Stimulated activated CD4-positive, alpha-beta T cell treated with anti-CD3 and anti-CD28 coated beads, Interleukin-12 subunit alpha, Interleukin-12 subunit beta, amount 100 ng/mL, for 4 hours (primary cell): Measurements from ENCODE around the gene KCNC1.

Experiments used
- DNase-seq: peaks from one replicate; pipeline ENCODE4 v3.0.0-alpha.2; 2020

KCNC1 gene

DNA sequence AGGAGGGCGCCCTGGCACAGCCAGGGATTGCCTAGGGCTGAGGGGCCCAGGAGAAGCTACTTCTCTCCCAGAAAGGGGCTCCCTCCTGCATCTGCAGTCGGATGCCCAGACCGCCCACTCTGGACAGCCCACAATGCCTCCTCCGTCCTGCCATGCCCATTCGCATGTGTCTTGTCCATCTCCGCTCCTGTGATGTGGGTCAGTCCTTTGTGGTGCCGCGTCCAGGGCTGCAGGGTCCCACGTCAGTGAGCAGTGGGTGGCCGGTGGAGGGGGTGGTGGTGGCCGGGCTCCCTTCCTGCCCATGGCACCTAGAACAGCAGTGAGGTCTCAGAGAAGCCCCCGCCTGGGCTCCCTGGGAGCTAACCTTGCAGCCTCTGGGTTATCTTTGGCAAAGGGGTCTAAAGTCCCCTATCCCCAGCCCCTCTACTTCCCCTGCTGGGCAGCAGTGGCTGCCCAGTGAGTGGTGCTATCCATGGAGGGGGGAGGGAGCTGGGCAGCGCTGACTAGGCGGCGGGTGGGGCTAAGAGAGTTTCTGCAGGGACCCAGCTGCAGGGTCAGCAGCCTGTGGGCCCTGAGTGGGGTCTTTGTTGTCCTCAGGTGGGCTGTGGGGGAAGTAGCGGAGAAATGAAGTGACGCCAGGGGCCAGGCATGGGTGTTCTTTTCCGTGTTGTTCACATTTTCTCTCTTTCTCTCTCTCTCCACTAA lies 41.1 kb downstream of the KCNC1 start:
- DNase-seq, result no peak

DNA sequence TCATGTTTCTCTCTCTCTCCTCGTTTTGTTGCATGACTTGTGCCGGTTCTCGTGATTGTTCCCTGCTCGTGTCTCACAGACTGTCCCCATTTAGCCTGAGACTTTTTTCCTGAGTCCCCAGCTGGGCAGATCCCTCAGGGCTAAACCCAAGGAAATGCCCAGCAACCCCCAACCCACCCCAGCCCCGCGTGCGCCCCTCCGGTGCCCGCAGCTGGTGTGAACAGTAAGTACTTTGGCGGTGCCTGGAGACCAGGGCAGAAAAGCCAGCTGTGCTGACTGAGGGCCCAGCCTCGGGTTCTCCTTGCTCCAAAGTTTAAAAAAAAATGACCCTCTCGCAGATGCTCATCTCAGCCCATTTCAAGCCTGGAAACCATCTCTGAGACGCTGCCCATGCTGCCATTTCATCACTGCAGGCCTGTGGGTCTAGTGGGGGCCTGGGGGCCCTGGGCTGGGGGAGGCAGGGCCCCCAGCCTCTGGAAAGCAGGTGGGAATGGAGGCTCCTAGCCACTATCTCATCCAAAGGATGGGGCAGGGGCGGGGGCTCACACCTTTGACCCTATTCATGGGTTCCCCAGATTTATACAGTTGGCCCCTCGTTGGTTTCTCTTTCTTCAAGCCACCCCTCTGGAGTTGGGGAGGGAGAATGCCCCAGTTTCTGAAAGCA lies 41.8 kb downstream of the KCNC1 start:
- no peak for DNase-seq

DNA sequence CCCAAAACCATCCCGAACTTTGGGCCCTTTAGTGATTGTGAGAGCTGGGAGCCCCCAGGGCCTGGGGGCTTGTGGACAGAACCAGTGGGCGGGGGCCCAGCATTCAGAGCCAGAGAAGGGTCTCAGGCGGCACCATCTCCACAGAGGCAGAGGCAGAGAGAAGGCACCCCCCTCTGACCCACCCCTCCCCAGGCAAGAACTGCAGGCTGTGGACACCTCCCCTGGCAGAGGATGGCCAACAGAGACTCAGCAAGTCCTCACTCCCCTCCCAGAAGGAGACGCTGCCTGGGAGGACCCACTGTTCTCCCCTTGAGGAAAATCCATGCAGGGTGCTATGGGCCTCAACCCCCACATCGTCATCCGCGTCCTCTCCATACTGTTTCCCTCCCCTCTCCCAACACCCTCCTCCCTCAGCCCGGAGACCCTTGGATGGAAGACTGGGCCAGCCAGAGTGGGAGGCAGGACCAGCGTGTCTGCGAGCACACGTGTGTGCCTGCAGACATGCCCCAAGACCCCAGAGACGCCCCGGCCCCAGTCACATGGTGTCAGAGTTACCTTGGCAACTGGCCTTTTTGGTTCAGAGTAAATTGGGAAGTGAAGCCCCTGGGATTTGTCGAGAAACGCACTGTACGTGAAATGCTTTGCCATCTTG lies 42.6 kb downstream of the KCNC1 start:
- DNase-seq, result no peak

GRCh38 chr11:17777738-17778091 lies 43.1 kb downstream of the KCNC1 start:
- DNase-seq, result no peak

- DNase-seq, result no peak
Measured at GRCh38 chr11:17778352-17778751, 43.8 kb downstream of the KCNC1 start.

GRCh38 chr11:17778956-17779860 lies 44.6 kb downstream of the KCNC1 start:
- DNase-seq, result no peak

DNA sequence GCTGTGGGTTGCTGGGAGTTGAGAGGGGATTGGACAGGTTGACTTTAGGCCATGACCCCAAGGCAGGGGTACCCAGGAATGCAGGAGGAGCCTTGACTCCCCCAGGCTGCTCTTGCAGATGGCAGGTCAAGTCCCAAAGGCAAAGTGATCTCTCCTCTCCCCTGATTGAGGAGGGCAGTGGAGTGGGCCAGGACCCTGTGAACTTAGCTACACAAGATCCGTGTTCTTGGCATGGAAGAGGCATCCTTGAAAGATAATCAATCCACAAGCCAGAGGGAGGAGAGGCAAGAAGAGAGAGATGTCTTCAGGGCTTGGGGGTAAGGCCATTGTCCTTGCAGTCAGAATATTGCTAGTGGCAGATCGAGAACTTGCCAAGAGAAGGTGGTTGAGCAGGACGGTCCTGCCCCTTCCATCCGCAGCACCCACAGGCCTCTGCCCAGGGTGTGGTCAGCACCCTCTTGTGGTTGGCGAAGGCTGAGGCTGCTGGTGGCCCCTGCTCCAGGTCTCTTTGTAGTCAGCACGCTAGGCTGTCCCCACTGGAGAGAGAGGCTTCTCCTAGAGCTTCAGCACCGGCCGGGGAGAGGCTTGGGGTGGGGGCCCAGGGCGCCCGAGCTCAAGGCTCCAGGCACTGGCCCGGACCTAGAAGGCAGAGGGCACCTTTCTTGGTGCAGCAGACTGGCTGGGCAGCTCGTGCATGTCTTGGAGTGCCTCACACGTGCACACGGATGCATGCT lies 45.4 kb downstream of the KCNC1 start:
- DNase-seq, result no peak

- no peak for DNase-seq
Measured at GRCh38 chr11:17780668-17781067, 46.1 kb downstream of the KCNC1 start.

DNA sequence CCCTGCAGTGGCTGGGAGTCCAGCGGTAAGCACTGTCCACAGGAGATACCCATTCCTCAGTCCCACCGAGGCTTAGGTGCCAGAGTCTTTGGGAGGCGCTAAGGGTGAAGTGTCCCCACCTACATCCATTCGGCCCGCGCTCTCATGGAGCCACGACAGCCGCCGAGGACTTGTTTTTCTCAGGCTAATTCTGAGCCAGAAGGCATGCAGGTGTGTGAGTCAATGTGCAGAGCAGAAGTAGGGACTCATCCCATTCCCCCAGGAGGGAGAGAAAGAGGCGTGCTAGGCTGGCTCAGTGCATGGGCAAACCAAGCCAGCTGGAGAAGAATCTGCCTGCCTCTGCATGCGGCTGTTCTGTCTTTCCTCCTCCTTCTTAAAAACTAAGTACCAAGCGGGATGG lies 46.6 kb downstream of the KCNC1 start:
- no peak for DNase-seq

DNA sequence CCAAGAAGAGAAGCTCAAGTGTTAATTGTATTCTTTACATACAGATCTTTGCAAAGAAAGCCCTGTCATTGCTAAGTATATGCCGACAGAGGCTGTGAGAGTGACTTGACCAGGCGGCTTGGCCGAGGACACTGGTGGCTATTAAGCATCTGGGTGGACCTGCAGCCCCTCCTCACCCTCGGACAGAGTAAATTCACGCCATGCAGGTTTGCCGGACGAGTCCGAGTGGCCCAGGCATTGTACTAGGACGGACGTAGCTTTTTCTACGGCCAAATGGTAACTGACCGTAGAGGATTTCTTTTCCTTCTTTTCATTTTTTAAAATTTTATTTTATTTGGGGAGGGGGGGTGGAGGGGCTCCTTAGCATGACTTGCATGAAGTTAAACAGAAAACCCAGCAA lies 47.0 kb downstream of the KCNC1 start:
- no peak for DNase-seq

GRCh38 chr11:17782145-17782544 lies 47.6 kb downstream of the KCNC1 start:
- no peak for DNase-seq

GRCh38 chr11:17782603-17783337 lies 48.2 kb downstream of the KCNC1 start:
- DNase-seq, result no peak

- DNase-seq, result no peak
Measured at GRCh38 chr11:17783878-17784277, 49.3 kb downstream of the KCNC1 start.

- DNase-seq, result no peak
Measured at GRCh38 chr11:17786824-17787525, 52.4 kb downstream of the KCNC1 start.

DNA sequence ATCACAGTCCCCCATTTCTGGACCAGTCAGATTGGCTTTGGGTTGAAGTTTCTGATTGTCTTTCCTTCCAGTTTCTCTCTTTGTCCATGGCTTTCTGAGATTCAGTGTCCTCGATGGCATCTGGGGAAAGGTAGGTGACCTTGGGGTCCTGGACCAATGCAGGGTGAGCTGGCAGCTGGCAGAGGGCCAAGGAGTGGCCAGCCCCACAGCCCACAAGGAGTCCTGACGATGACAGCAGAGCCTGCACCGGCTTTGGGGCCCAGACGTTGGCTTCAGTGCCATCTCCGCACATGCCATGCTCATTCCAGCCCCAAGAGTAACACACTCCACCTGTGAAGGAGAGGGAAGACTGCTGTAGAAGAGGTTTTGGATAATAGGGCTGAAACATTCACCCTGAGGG lies 53.5 kb downstream of the KCNC1 start:
- no peak for DNase-seq

GRCh38 chr11:17790453-17790852 lies 55.9 kb downstream of the KCNC1 start:
- DNase-seq, result no peak

DNA sequence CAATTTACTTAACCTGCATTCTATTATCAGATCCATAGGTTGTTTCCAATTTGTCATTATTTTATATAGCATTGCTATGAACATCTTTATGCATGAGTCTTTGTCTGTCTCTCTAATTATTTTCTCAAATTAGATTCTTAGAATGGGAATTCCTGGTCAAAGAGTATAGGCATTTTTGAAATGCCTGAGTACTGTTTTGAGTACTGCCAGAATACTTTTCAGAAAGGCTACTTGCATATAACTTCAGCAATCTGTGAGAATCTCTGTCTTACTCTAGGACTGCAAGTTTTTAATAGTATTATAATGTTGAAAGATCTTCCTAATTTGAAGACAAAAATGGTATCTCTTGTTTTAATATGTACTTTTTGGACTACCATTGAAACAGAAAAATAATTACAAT lies 56.6 kb downstream of the KCNC1 start:
- DNase-seq, result no peak

GRCh38 chr11:17792161-17792560 lies 57.6 kb downstream of the KCNC1 start:
- no peak for DNase-seq

- DNase-seq, result no peak
Measured at GRCh38 chr11:17793642-17794170, 59.1 kb downstream of the KCNC1 start.

GRCh38 chr11:17794981-17795380 lies 60.4 kb downstream of the KCNC1 start:
- DNase-seq, result no peak

GRCh38 chr11:17796154-17796553 lies 61.6 kb downstream of the KCNC1 start:
- no peak for DNase-seq
